HG03139 (cell line): ENCODE measurements around the gene TTLL13.

Experiments used
- ATAC-seq: cut with Tn5 transposase; IDR thresholded peaks from one replicate; pipeline ENCODE4 v1.9.1; 2021; ENCODE audit not compliant: unreplicated experiment

Gene TTLL13

GRCh38 chr15:90307661-90308060 lies 58.3 kb downstream of the TTLL13 start:
- no peak for ATAC-seq

DNA sequence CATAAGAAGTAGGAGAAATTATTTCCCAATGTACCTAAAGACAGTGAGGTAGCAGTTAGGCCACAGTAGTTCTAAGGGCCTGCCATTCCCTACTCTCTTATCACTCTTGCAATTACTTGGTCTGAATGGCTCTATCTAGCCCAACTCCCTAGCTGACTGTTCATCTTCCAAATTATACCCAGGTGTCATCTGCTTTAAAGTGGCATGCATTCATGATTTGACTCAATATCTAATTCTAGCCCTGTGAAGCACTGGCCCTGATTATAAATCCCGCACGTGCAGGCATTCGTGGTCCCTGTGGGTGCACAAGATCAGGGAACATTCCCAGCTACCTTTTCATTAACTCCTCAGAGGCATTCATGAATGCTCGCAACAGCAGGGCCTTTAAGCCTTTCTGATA lies 59.7 kb downstream of the TTLL13 start:
- no peak for ATAC-seq
